B cell (primary cell): Measurements from ENCODE around the gene ALOX15. TPM values are rescaled to one million over a fixed set of nuclear protein-coding genes. Genes with fewer than 3 reads are reported as not detected.
"Not testable (repeated sequence)": the region's sequence is repeated elsewhere in the genome, so short reads cannot be mapped to it uniquely, and the experiment has no call there.

Experiments used
- ATAC-seq: fragments of 200-7000 bp; cut with Tn5 transposase; one replicate; pipeline ENCODE4 v1.10.0; 2021; ENCODE audit warnings: low read depth, mild to moderate bottlenecking, moderate number of reproducible peaks, moderate library complexity
- CTCF ChIA-PET: fragments of 350-600 bp; sonication (Branson Sonifier 250); formaldehyde crosslinking; loops from one replicate; lab custom pipeline; 2021; ENCODE audit warnings: antibody characterized with exemption, inconsistent platforms; lab: Charles Lee
- POLR2A ChIA-PET: fragments of 350-600 bp; sonication (Branson Sonifier 250); formaldehyde crosslinking; loops from one replicate; lab custom pipeline; 2021; ENCODE audit warnings: antibody characterized with exemption; lab: Charles Lee
- DNase-seq: peaks from one replicate; pipeline ENCODE4 v3.0.0; 2013
- H2AFZ ChIP-seq: 2 replicates; pipeline ENCODE4 v1.6.1; 2012; ENCODE audit warnings: mild to moderate bottlenecking, low read depth, low read length; ENCODE audit not compliant: insufficient read depth, poor library complexity, severe bottlenecking
- H3K27ac ChIP-seq, 2 donors: 1 replicate in 1 of 2; 2 replicates in 1 of 2; pipeline ENCODE4 v1.5.1; 2012 to 2013; ENCODE audit warnings: low read length in 2 of 2, mild to moderate bottlenecking in 2 of 2, moderate library complexity in 1 of 2
- H3K27me3 ChIP-seq, 4 experiments: fragments of 200-600 bp in 1 of 4; sonication (generic) in 1 of 4; replicated peaks in 1 of 4; 1 replicate in 2 of 4; 2 replicates in 2 of 4; pipeline versions ENCODE4 v1.6.1 to v1.7.0; 2013 to 2016; ENCODE audit warnings: low read length in 3 of 4, mild to moderate bottlenecking in 2 of 4, mixed read lengths in 1 of 4, moderate library complexity in 1 of 4; ENCODE audit not compliant: insufficient read depth in 4 of 4, control insufficient read depth in 3 of 4; ENCODE audit errors: control extremely low read depth in 1 of 4
- H3K36me3 ChIP-seq, 2 experiments: replicated peaks in 1 of 2; 1 replicate in 1 of 2; 2 replicates in 1 of 2; pipeline versions ENCODE4 v1.6.1 to v1.7.1; 2013; ENCODE audit warnings: low read length in 1 of 2; ENCODE audit not compliant: insufficient read depth in 2 of 2, control insufficient read depth in 1 of 2; ENCODE audit errors: control extremely low read depth in 1 of 2, extremely low read depth in 1 of 2
- H3K4me1 ChIP-seq, 2 donors: fragments of 200-600 bp in 1 of 2; sonication (generic) in 1 of 2; 1 replicate in 1 of 2; 2 replicates in 1 of 2; pipeline versions ENCODE4 v1.5.1 to v1.6.1; 2013 to 2017; ENCODE audit warnings: low read length in 2 of 2; ENCODE audit not compliant: control insufficient read depth in 2 of 2, insufficient read depth in 2 of 2
- H3K4me2 ChIP-seq: replicated peaks from 2 replicates; pipeline ENCODE3; 2012; ENCODE audit warnings: mild to moderate bottlenecking, low read depth, low read length; ENCODE audit not compliant: poor library complexity, severe bottlenecking
- H3K4me3 ChIP-seq, 5 experiments: fragments of 200-600 bp in 1 of 5; sonication (generic) in 1 of 5; 1 replicate in 3 of 5; 2 replicates in 2 of 5; pipeline versions ENCODE4 v1.5.1 to v1.7.0; 2011 to 2016; ENCODE audit warnings: low read length in 4 of 5, mild to moderate bottlenecking in 4 of 5, low read depth in 2 of 5, control low read depth in 1 of 5, moderate library complexity in 1 of 5; ENCODE audit not compliant: insufficient read depth in 1 of 5; ENCODE audit errors: control extremely low read depth in 1 of 5, extremely low read depth in 1 of 5
- H3K79me2 ChIP-seq: fragments of 200-600 bp; sonication (generic); one replicate; pipeline ENCODE4 v1.6.0; 2016; ENCODE audit warnings: low read length; ENCODE audit not compliant: control insufficient read depth, insufficient read depth
- H3K9ac ChIP-seq: fragments of 200-600 bp; sonication (generic); 2 replicates; pipeline ENCODE4 v1.6.1; 2017; ENCODE audit warnings: mild to moderate bottlenecking, low read length, moderate library complexity
- H3K9me3 ChIP-seq, 3 donors: one replicate each; pipeline versions ENCODE4 v1.6.1 to v1.7.1; 2013; ENCODE audit warnings: low read length in 2 of 3; ENCODE audit not compliant: control insufficient read depth in 2 of 3, insufficient read depth in 1 of 3; ENCODE audit errors: control extremely low read depth in 1 of 3
- H4K20me1 ChIP-seq: 2 replicates; pipeline ENCODE4 v1.6.0; 2012; ENCODE audit warnings: mild to moderate bottlenecking, low read length; ENCODE audit not compliant: insufficient read depth, control insufficient read depth, poor library complexity, severe bottlenecking
- H3K27ac Mint-ChIP-seq: one replicate; pipeline ENCODE4 v1.8.0; 2021; ENCODE audit warnings: mixed read lengths
- H3K27me3 Mint-ChIP-seq: one replicate; pipeline ENCODE4 v1.8.0; 2021; ENCODE audit warnings: mixed read lengths
- H3K4me1 Mint-ChIP-seq: one replicate; pipeline ENCODE4 v1.8.0; 2021; ENCODE audit warnings: mixed read lengths
- H3K4me3 Mint-ChIP-seq: one replicate; pipeline ENCODE4 v1.8.0; 2021; ENCODE audit warnings: mixed read lengths
- H3K9me3 Mint-ChIP-seq: one replicate; pipeline ENCODE4 v1.8.0; 2022; ENCODE audit warnings: mixed read lengths; ENCODE audit not compliant: insufficient read depth
- CTCF ChIP-seq: fragments of 200-600 bp; IDR thresholded peaks from one replicate; pipeline ENCODE4 v1.8.0; 2022; ENCODE audit warnings: antibody characterized with exemption, mild to moderate bottlenecking
- EZH2 ChIP-seq: IDR thresholded peaks from 2 replicates; pipeline ENCODE4 v1.6.1; 2012; ENCODE audit warnings: borderline replicate concordance, low read depth, mild to moderate bottlenecking, moderate library complexity, low read length; ENCODE audit not compliant: insufficient read depth, poor library complexity, severe bottlenecking
- WGBS: methylation state at CpG from one replicate; pipeline ENCODE4 v1.1.5; 2013; ENCODE audit warnings: missing lambda C conversion rate; ENCODE audit not compliant: insufficient coverage; 5-methylcytosine and 5-hydroxymethylcytosine counted together
- intact Hi-C: fragments of 100-400 bp; cut with micrococcal nuclease; formaldehyde crosslinking; loops from one replicate; pipeline ENCODE4 v1.10.0; 2022
- polyA plus RNA-seq: library from polyadenylated mRNA; depleted of rRNA; stranded (reverse); fragments of >200 nt; gene quantifications from 2 replicates; pipeline ENCODE4 v1.2.3, GENCODE V29; 2012
- total RNA-seq, 2 donors: library from RNA; stranded (reverse); fragments of 120-200 nt in 1 of 2; gene quantifications; 1 replicate in 1 of 2; 2 replicates in 1 of 2; pipeline versions ENCODE4 v1.2.3 to v1.2.4, GENCODE V29; 2013 to 2022

The ALOX15 gene
- total and polyA plus RNA-seq, 2 donors (not counting 1 experiment from before 2014, with no cell fraction given), result 0.10 TPM; not detected in 1

GRCh38 chr17:4591529-4591928 is 49.9 kb downstream of the ALOX15 start:
- Histone ChIP-seq H3K27ac (no peak overlapping the region), H3K9ac (no peak overlapping the region), H3K9me3 (no peaks in the 10 kb centered on the region), H3K4me3 (no peak overlapping the region), H4K20me1 (no peaks in the 10 kb centered on the region), H2AFZ (no peak overlapping the region), H3K27me3 (peaks cover 0 to 17% (median 0%) of the 10 kb centered on the region in 4 experiments), H3K36me3 (no peaks in the 10 kb centered on the region), H3K79me2 (no peaks in the 10 kb centered on the region), H3K4me1 (peaks cover 0 to 4% of the 10 kb centered on the region in 2 donors), H3K4me2 (no peak overlapping the region)
- no peak overlapping the region for H3K27ac Mint-ChIP-seq
- H3K4me1 Mint-ChIP-seq, result peaks cover 3% of the 10 kb centered on the region
- WGBS, result 74% methylated on average over 12 of the region's 12 CpGs
- no peak for ATAC-seq
- H3K27me3 Mint-ChIP-seq, result peaks cover 17% of the 10 kb centered on the region
- no peaks in the 10 kb centered on the region for H3K9me3 Mint-ChIP-seq
- TF ChIP-seq EZH2 (no peak), CTCF (no peak)
- ChIA-PET CTCF (no interaction called here), POLR2A (no interaction called here)
- no peak for DNase-seq
- no peak overlapping the region for H3K4me3 Mint-ChIP-seq
- intact Hi-C loops, result no loop called here

- Histone ChIP-seq H2AFZ (no peak overlapping the region), H3K4me2 (no peak overlapping the region), H4K20me1 (no peaks in the 10 kb centered on the region), H3K27ac (no peak overlapping the region), H3K79me2 (no peaks in the 10 kb centered on the region), H3K36me3 (no peaks in the 10 kb centered on the region), H3K27me3 (peaks cover 0 to 14% (median 0%) of the 10 kb centered on the region in 4 experiments), H3K4me1 (peaks cover 0 to 4% of the 10 kb centered on the region in 2 donors), H3K9me3 (no peaks in the 10 kb centered on the region), H3K9ac (no peak overlapping the region), H3K4me3 (no peak overlapping the region)
- ATAC-seq (no peak), DNase-seq (no peak)
- peaks cover 3% of the 10 kb centered on the region for H3K4me1 Mint-ChIP-seq
- WGBS, result 77% methylated on average over 10 of the region's 10 CpGs
- no peak overlapping the region for H3K27ac Mint-ChIP-seq
- peaks cover 22% of the 10 kb centered on the region for H3K27me3 Mint-ChIP-seq
- TF ChIP-seq EZH2 (no peak), CTCF (no peak)
- POLR2A ChIA-PET, result no interaction called here
- CTCF ChIA-PET, result interaction anchor here (2.2 kb wide), 1 partner anchor 24 kb away, joined by 5 read pairs; no protein-coding TSS in a partner anchor
- intact Hi-C loops, result no loop called here
- H3K9me3 Mint-ChIP-seq, result no peaks in the 10 kb centered on the region
- H3K4me3 Mint-ChIP-seq, result no peak overlapping the region
Measured at GRCh38 chr17:4590981-4591453, 50.5 kb downstream of the ALOX15 start.

- H3K9ac ChIP-seq, ATAC-seq, H3K4me1 Mint-ChIP-seq, H2AFZ ChIP-seq, H3K9me3 Mint-ChIP-seq, H3K4me1 ChIP-seq, H3K36me3 ChIP-seq, H3K27ac Mint-ChIP-seq, H3K4me2 ChIP-seq, intact Hi-C loops, H3K9me3 ChIP-seq, H3K4me3 ChIP-seq, H4K20me1 ChIP-seq, H3K4me3 Mint-ChIP-seq, POLR2A ChIA-PET, H3K27ac ChIP-seq, H3K79me2 ChIP-seq, DNase-seq: not testable (repeated sequence)
- peaks cover 27% of the 10 kb centered on the region for H3K27me3 Mint-ChIP-seq
- CTCF ChIA-PET, result interaction anchor here (2.2 kb wide), 1 partner anchor 23 kb away, joined by 5 read pairs; no protein-coding TSS in a partner anchor
- 84% methylated on average over 9 of the region's 11 CpGs for WGBS
- H3K27me3 ChIP-seq, result peaks cover 0 to 14% (median 4%) of the 10 kb centered on the region in 4 experiments
Measured at GRCh38 chr17:4590042-4590441, 51.4 kb downstream of the ALOX15 start.
